Osteocyte (in vitro differentiated cells): ENCODE measurements around the gene CNKSR2. TPM values are rescaled to one million over a fixed set of nuclear protein-coding genes. Genes with fewer than 3 reads are reported as not detected.

Source experiments
- DNase-seq: peaks from one replicate; pipeline ENCODE4 v3.0.0; 2021; ENCODE audit warnings: mixed read lengths; ENCODE audit not compliant: unreplicated experiment; ENCODE audit errors: extremely low spot score
- H3K27ac Mint-ChIP-seq: one replicate; pipeline ENCODE4 v1.8.0; 2021; ENCODE audit warnings: mild to moderate bottlenecking, mixed read lengths; ENCODE audit not compliant: unreplicated experiment
- H3K27me3 Mint-ChIP-seq: one replicate; pipeline ENCODE4 v1.8.0; 2021; ENCODE audit warnings: mixed read lengths; ENCODE audit not compliant: unreplicated experiment
- H3K36me3 Mint-ChIP-seq: one replicate; pipeline ENCODE4 v1.8.0; 2021; ENCODE audit warnings: mixed read lengths; ENCODE audit not compliant: unreplicated experiment
- H3K4me1 Mint-ChIP-seq: one replicate; pipeline ENCODE4 v1.8.0; 2021; ENCODE audit warnings: mixed read lengths; ENCODE audit not compliant: unreplicated experiment
- H3K4me3 Mint-ChIP-seq: one replicate; pipeline ENCODE4 v1.8.0; 2021; ENCODE audit warnings: mild to moderate bottlenecking, moderate library complexity, mixed read lengths; ENCODE audit not compliant: unreplicated experiment
- H3K9me3 Mint-ChIP-seq: one replicate; pipeline ENCODE4 v1.8.0; 2021; ENCODE audit warnings: mixed read lengths; ENCODE audit not compliant: unreplicated experiment
- total RNA-seq: library from RNA; stranded (reverse); gene quantifications from 2 replicates; pipeline ENCODE4 v1.2.1, GENCODE V29; 2021
- TF ChIP-seq, protein P1 (sequence below): fragments of 200-600 bp; sonication (generic); IDR thresholded peaks from 2 replicates; pipeline ENCODE4 v1.5.0; 2021; ENCODE audit warnings: antibody characterized with exemption, mild to moderate bottlenecking, moderate library complexity

CNKSR2 gene
- total RNA-seq, 1 donor from 2014 or later, result 1.1 TPM

DNA sequence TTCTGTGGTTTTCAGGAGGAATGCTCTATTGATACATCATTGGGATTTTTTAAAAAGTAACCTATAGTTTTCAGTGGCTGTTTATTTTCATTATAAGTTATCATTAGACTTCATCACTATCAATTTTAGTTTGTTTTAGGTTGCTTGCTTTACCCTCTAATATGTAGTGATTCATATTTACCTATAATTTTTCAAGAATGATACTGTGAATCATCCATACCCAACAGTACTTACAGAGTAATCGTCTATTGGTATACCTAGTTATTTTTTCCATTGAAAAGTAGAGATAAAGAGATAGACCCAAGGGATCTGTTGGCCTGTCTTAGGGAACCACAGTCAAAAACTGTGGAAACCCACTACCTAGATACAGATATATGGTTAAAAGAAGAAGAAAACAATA lies 200.6 kb downstream of the CNKSR2 start:
- Mint-ChIP-seq H3K4me3 (no peak overlapping the region), H3K27me3 (no peaks in the 10 kb centered on the region), H3K9me3 (peaks cover 15% of the 10 kb centered on the region), H3K4me1 (no peaks in the 10 kb centered on the region), H3K36me3 (no peaks in the 10 kb centered on the region), H3K27ac (no peak overlapping the region)
- TF ChIP-seq, protein P1, sequence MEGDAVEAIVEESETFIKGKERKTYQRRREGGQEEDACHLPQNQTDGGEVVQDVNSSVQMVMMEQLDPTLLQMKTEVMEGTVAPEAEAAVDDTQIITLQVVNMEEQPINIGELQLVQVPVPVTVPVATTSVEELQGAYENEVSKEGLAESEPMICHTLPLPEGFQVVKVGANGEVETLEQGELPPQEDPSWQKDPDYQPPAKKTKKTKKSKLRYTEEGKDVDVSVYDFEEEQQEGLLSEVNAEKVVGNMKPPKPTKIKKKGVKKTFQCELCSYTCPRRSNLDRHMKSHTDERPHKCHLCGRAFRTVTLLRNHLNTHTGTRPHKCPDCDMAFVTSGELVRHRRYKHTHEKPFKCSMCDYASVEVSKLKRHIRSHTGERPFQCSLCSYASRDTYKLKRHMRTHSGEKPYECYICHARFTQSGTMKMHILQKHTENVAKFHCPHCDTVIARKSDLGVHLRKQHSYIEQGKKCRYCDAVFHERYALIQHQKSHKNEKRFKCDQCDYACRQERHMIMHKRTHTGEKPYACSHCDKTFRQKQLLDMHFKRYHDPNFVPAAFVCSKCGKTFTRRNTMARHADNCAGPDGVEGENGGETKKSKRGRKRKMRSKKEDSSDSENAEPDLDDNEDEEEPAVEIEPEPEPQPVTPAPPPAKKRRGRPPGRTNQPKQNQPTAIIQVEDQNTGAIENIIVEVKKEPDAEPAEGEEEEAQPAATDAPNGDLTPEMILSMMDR, result no peak
- no peak for DNase-seq

DNA sequence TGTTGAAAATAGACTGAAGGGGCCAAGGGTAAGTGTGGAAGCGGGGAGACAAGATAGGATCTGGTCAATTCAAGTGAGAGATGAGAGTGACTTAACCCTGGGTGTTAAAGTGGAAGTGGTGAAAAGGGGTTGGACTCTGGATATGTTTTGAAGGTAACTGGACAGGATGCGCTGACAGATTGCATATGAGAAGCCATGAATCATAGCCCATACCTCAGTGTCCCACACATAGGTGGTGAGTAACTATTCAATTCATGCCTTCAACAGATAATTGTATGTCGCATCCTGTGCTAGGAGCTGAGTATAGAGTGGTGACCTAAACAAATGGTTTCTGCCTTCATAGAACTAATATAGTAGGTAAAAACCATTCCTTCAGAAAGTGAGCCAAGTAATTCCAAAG lies 207.3 kb downstream of the CNKSR2 start:
- Mint-ChIP-seq H3K4me1 (no peaks in the 10 kb centered on the region), H3K27ac (no peak overlapping the region), H3K4me3 (no peak overlapping the region), H3K9me3 (peaks cover 7% of the 10 kb centered on the region), H3K36me3 (no peaks in the 10 kb centered on the region), H3K27me3 (peaks cover 3% of the 10 kb centered on the region)
- TF ChIP-seq, protein P1, result no peak
- no peak for DNase-seq

DNA sequence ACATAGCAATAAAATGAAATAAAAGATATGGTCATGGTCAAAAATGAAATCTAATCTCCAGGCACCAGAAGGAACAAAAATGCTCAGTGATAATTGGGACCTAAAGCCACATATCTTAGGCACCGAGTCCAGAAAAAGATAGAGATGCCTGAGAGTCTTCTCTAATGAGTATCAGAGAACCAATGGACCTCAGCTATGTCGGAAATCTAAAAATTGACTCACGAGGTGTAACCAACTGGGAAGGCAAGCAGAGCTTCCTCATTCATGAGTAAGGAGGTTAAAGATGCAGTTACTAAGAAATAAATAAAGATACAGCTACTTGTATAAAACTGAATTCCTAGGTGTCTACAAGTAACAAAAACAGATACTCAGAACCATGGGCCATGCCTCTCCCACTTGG lies 211.8 kb downstream of the CNKSR2 start:
- Mint-ChIP-seq H3K27me3 (peaks cover 3% of the 10 kb centered on the region), H3K27ac (no peak overlapping the region), H3K36me3 (peaks cover 3% of the 10 kb centered on the region), H3K9me3 (peaks cover 22% of the 10 kb centered on the region), H3K4me3 (no peak overlapping the region), H3K4me1 (no peaks in the 10 kb centered on the region)
- TF ChIP-seq, protein P1, result no peak
- DNase-seq, result no peak

DNA sequence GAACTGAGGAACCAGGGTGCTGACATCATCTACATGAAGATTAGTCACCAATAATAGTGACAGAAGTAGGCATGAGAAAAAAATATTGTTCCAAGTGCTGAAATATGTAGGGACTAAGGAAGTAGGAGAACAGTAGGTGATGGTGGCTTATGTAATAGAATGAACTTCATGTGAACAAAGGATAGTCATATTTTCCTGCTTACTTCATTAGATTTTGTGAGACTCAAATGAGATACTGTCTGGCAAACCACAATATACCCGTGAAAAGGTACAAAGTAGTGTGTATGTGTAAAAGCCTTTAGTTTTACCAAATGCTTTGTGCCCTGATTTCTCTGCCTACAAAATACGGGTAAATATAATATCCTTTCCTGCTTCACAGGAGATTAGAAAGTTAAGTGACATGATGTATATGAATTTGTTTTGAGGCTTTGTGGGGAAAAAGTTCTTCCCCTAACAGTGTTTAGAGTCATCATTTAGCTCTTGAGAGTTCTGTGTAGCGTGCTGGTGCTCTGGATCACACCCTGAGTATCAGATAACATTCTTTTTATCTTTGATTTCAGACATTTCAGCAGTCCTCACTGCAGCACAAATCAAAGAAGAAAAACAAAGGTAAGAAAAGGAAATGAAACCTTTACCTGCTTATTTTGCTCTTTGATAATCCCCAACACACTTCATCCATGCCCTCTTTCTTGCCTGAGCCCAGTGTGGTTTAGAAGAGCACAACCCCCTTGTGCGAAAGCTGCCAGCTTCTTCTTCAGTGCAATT lies 216.0 kb downstream of the CNKSR2 start:
- peaks cover 3% of the 10 kb centered on the region for H3K36me3 Mint-ChIP-seq
- H3K9me3 Mint-ChIP-seq, result peaks cover 22% of the 10 kb centered on the region
- H3K4me1 Mint-ChIP-seq, result no peaks in the 10 kb centered on the region
- DNase-seq, result no peak
- TF ChIP-seq, protein P1, result no peak
- H3K27ac Mint-ChIP-seq, result no peak overlapping the region
- no peaks in the 10 kb centered on the region for H3K27me3 Mint-ChIP-seq
- no peak overlapping the region for H3K4me3 Mint-ChIP-seq

DNA sequence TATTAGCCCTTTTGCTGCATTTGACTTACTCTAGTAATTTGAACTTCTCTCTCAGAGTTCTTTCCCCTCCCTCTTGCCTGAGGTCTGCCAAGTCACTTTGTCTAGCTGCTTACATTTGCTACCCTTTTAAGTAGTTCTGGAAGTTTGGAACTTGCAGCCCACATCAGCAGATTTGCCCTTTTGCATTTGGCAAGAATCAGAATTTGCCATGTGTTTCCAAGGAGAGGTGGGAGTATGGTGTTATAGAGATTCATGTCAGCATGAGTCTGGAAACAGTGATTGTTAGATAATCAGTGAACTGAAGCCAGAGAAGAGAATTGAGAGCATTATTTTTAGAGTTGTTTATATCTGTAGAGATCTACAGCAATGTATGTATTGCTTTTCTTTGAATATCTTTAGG lies 231.8 kb downstream of the CNKSR2 start:
- no peaks in the 10 kb centered on the region for H3K36me3 Mint-ChIP-seq
- H3K4me1 Mint-ChIP-seq, result peaks cover 8% of the 10 kb centered on the region
- no peaks in the 10 kb centered on the region for H3K9me3 Mint-ChIP-seq

More for the DNA sequence above, 231.8 kb downstream of the CNKSR2 start:
- no peak for DNase-seq
- Mint-ChIP-seq H3K27ac (no peak overlapping the region), H3K4me3 (no peak overlapping the region), H3K27me3 (no peaks in the 10 kb centered on the region)
- TF ChIP-seq, protein P1, result no peak
